Activated CD8-positive, alpha-beta memory T cell treated with anti-CD3 and anti-CD28 coated beads for 4 hours (primary cell): ENCODE data around the gene METTL25.

Experiments used
- DNase-seq, 2 donors: peaks; one replicate each; pipeline ENCODE4 v3.0.0-alpha.2; 2020; ENCODE audit warnings: low read depth in 2 of 2

The METTL25 gene

DNA sequence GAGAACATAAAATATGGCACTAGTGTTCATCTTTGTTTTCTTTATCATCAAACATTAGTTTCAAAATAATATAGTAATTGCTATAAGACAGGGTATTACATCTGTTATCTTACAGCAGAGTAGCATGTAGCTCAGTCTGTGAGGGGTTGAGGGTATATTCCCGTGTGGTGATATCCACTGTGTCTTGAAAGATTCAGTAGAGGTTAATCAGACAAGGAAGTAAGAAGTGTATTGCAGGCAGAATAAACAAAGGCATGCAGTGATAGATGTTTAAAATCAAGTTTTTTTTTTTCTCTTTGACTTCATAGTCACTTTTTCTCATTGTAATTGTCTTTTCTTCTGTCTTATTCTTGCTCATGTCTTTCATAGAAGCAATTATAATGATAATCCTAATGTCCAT is 48.3 kb downstream of the METTL25 start:
- DNase-seq = no peak

DNA sequence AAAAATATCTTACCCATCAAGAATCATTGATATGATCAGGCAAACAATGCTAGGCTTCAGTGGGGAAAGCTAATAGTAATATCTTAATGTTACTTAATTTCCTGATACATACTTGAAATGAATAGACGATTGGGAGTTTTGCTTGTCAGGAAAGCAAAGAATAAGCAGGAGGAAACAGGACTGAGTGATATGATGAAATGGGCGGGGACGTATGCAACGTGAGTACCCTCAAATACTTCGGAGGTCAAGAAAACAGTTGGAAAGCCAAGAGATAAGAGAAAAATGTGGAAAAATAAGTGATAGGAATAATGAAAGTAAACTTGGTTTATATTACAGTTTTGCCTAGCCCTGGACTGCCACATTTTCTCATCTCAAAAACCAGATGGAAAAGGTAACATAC is 49.2 kb downstream of the METTL25 start:
- no peak for DNase-seq

DNA sequence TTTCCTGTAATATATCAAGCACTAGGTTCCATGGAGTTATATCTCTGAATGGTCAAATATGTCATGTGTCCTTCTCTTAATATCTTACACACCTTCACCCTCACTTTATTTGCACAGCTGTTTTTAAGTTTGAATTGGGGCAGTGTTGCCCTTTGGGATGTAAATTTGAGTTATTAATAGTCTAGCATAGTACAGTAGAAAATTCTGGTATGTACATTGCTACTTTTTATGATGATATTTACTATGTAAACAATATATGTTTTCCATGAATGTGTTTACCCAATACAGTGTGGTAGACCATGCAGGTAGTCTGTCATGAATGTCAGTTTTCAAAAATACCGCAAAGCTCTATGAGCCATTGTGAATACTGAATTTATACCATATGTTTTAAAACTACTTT is 50.5 kb downstream of the METTL25 start:
- DNase-seq = no peak

DNA sequence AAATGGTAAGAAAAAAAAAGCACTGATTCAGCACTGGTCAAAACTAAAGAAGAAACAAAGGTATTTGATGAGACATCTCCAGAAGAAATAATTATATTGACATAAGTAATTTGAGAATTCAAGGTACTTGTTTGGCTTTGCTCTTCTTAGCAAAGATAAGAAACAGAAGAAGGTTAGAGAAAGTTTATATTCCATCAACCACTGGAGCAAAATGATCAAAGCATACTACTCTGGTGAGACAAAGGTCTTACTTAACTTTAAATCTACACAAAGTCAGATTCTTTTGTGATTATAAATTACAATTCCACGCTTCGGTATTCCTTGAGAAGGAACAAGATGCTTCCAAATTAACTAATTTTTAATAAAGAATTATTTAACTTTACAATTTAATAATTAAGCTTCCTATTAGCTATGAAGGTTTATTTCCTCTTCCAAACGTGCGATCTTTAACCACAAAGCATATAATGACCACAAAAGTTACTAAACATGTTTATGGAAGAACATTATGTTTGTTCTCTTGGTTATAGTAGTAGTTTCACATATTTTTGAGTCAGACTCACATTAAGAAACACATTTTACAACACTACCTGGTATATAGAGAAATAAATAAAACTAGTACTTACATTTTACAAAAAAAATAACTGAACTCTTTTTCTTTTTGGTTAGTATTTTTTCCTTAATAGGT is 53.4 kb downstream of the METTL25 start:
- no peak for DNase-seq

DNA sequence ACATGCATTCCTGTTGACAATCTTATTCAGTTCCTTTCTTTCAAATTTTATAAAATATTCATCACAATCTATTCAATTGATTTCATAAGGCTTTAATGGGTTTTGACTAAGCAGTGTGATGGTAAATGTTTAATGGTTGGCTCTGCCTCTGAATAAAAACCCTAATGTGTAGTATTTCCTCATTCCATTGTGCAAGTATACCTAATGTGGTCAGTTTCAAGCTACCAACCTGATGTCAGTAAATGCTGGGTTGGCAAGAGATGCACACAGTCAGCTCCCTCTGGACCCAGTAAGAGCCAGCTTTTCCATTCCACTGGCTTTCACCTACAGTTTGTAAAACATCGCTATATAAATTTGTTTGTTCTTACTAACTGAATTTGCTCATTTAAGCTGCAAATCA is 53.9 kb downstream of the METTL25 start:
- DNase-seq = no peak

DNA sequence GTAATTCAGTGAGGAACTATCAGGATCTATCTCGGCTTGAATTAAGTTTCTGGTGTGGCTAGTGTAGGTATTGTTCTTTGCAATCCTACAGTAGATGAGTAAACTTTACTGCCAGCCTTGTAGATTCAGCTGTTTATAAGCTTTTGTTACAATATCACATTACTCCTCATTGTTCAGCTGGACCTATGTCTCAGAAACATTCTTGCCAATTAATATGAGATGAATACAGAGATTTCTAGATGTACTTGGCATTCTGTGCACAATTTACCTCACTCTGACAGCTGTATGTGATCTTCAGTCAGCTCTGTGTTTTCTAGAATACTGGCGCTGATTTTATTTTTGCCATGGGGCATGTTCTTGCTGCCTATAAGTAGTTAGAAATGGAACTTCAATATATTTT is 55.7 kb downstream of the METTL25 start:
- DNase-seq = no peak

DNA sequence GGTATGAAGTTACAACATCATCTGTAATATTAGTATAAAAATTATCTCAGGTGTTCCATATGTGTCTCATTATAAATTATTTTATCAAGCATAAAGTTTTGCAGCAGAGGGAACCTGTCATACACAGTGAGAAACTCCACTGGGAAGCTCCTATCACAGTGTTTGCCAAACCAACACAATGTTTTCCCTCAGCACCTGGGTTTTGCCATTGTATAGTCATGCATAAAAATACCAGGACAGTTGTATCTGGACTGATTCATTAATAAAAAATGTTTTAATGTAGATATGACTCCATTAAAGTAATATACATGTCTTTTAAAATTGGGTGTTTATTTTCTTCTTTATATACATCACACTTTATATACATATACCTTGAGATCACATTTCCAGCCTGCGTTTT is 56.6 kb downstream of the METTL25 start:
- DNase-seq = no peak

DNA sequence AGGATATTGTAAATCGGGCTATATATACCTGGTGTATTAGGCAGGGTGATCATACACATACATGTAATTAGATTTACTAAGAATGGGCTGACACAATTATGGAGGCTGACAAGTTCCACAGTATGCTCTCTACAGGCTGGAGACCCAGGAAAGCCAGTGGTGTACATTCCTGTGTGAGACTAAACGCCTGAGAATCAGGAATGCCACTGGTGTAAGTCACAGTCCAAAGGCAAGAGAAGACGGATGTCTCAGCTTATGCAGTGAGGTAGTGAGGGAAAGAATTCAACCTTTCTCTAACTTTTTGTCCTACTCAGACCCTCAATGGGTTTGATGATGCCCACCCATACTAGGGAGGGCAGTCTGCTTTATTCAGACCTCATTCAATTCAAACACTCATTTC is 57.1 kb downstream of the METTL25 start:
- DNase-seq = no peak

DNA sequence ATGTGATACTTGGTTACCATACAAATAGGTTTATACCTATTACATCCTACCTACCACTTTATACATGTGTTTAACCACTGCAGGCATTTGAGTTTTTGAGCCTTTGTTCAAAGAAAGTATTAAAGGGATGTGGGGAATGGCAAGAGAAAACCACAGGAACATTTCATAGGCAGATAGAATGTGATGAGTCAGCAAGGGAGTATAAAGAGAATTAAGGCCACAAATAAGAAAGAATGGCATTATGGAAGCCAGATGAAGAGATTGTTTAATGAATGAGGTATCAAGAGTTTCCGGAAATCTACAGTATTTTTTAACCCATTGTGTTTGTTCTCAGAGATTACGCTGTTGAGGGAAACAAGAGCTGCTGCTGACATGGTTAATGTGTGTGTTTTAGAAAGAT is 66.9 kb downstream of the METTL25 start:
- DNase-seq = no peak

DNA sequence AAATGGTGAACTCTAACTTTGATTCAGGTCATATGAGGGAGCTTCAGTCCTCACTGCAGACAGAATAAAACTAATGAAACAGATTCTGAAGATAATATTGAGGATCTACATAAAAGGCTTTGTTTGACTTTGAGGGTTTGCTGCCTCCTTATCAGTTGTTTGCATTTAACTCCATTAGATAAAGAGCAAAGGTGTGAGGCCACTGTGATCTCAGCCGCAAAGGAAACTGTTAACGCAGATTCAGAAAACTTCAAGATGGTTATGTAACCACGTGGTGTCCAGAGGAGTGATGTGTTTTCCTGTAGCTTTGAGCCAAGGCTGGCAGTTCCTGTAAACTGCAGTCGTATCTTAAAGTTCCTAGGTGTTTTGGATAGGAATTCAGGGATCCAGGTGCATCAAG is 67.8 kb downstream of the METTL25 start:
- no peak for DNase-seq

DNA sequence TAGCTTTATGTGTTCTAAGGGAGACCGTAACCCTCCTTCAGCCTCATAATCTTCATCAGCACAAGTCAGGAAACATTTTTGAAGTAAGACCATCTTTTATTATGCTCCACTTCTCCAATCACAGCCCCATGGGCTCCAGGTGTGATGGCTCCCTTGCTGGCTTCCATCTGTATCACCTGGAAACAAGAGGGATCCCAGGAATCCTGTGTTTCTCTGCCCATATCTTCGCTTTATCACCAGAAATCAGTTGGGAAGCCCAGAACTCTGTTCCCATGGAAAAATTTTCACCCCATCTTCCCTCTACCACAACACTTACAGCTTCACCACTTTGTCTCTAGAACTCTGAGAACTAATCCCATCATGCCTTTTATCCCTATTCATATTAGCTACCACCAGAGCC is 68.3 kb downstream of the METTL25 start:
- no peak for DNase-seq

DNA sequence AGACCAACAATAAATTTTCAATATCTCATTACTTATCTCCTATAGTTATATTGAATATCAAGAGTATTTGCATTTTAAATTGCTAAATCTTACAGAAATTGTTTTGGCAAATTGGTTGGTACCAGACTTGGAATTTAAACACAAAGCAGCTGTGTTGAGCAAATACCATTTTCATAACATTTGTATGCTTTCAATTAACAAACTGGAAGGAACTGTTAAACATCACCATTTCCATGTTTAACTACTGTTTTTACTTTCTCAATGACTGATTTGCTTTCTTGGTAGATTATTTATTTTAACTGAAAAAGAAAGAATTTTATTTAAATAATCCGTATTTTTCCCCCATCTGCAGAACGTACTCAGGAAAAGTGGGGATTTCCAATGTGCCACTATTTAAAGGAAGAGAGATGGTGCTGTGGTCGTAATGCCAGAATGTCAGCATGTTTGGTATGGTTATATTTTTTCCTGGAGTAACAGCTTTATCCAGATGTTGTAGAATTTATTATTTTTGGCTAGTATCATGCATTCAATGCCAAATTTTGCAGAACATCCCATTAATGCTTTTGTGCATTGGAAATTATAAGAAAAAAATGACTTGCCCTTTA is 72.3 kb downstream of the METTL25 start:
- DNase-seq = no peak

DNA sequence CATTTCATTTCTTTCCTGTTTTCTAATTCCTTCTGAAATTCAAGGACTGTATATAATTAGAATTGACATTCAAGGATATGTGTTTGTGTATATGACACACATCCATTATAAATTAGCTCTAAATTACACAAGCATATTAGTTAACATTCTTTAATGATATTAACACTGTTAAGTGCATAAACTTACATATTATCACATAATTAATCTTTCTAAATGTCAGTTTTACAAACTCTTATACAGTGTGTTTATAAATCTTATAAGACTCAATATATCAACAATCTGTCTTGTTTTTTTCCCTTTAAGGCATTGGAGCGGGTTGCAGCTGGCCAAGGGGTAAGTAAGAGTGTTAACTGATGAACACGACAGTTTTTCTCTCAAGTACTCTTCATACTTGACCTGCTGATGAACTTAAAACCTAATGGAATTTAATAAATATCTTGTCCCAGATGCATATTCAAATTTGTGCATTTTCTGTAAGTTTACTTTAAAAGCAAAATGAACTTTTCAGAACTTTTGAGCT is 76.1 kb downstream of the METTL25 start:
- no peak for DNase-seq

DNA sequence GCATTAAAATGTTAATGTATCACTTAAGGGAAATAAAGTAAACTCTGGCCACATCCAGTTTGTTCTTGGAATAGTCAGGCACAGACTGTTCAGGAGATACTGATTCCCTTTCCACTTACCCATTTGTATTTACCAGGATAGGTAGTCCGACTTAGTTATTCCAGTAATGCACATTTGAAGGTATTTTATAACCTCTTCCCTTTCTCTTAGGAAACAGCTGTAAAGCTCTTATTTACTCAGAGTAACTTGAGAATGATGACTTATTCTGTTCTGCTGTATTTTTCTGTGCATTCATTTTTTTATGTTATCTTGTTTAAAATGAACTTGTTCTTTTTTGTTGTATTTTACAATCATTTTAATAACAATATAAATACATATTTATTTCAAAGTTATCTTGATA is 78.0 kb downstream of the METTL25 start:
- DNase-seq = no peak

DNA sequence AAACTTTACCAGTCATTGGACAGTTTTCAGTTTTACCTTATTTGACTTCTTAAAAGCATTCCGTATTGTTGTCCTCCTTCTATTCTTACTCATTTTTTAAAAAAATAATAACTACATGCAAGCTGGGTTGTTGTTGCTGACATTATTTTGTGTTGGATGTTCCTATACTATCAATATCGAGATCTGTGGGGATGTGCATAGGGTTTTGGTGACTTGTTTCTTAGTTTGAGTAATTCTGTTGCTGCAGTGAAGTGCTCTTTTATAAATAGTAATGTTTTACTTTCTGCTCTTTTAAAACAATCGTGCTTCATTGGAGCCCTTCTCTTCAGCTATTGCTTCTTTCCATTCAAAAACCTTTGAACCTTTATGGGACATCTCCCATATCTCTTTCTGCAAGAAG is 79.4 kb downstream of the METTL25 start:
- no peak for DNase-seq

DNA sequence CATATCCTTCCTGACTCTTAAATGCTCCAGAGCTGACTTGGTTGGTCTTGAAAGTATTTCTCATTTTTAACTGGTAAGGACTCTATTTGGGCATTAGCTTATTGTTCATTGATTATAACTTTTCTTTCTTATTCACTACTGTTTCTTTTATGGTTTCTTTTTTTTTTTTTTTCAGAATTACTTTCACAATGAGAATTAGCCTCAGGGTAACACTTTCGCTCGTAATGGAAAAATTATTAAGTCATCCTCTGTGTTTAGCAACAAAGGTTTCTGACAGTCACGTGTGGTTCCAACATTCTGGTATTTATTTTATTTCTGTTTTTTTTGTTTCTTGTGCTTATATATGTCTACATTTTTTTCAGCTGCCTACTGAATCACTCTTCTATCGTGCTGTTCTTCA is 80.0 kb downstream of the METTL25 start:
- DNase-seq = no peak

DNA sequence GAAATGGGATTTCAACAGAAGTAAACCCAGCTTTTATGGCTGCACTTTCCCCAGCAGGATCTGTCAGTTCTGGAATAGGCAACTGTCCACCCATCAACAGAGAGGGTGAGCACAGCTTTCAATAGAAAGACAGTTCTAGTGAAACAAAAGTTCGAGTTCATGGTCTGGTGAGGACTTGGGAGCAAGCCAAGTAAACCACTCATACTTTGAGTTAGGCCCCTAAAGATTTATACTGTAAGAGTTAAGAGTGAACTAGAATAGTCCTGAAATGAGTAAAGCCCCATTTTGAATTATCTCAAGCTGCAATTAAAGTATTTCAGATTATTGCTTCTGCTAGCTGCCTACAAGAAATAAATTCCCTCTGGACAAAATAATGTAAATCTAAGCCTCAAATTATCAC is 82.6 kb downstream of the METTL25 start:
- no peak for DNase-seq

DNA sequence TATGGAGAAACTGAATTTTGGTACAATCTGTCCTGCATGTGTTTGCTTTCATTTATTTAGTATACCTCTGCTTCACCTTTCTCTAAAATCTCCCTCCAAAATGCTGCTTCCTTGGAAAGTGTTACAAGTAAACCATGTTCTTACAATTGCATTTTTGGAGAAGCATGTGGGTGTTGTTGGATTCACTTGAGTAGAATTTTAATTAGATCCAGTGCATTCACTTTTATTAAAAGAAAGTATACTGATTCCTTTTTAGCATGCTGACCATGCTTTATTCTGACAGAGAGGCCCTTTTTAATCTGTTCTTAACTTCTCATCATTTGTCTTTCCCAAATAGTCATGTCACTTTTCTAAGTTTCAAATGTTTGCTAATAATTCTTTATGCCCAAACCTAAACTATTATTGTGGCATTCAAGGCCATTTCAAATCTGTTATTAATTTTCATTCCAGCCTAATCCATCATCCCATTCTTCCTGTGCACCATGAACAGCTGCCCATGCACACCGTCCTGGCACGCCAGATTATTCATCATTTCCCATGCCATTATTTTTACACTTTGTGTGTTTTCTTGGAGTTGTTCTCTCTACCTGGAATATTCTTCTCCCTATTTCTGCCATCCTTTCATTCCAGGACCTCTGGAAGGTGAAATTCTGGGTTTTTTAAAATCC is 90.7 kb downstream of the METTL25 start:
- no peak for DNase-seq

DNA sequence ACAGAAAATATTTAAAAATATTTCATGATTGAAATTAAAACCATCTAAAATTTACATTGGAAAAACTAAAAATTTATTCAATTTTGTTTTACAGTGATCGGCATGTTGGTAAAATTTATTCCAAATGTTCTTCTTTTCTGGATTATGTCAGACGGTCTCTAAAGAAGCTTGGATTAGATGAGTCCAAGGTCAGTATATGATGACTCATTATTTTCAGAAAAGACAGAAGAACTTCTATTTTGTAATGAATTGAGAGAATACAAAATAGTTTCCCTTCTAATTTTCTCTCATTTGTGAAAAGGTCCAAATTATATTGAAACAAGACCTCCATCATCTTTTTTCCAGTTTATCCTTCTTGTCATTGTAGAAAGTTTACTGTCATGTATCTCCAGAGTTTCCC is 98.3 kb downstream of the METTL25 start:
- DNase-seq = no peak

DNA sequence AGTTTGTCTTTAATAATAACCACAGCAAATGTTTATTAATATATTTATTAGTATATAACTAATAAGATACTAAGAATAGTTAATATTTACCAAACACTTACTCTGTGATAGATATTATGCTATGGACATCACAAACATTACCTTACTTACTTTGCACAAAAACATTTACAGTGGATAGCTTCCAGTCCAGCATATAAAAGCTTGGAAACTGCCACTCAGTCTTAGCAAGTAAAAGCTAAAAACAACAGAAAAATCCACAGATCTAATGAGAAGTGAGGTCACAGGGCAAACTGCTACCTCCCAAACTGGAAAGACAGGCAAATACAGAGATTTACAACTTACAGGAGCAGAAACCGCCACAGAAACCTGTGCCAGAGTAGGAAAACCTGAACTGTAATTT is 99.8 kb downstream of the METTL25 start:
- no peak for DNase-seq

DNA sequence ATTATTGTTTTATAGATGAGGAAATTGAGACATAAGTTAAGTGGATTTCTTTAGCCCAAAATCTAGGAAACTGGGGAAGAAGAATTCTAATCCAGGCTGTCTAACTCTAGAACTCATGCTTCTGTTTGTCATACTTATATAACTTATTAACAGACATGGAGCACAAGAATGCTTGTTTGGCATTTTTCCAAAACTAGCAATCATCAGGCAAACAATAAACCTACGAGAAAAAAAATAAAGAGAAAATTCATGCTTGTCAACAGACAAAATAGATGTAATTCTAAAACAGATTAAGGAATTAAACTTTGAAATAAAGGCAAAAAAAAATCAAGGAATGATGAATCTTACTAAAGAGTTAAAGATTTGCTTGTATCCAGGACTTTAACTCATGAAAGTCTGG is 103.1 kb downstream of the METTL25 start:
- DNase-seq = no peak

DNA sequence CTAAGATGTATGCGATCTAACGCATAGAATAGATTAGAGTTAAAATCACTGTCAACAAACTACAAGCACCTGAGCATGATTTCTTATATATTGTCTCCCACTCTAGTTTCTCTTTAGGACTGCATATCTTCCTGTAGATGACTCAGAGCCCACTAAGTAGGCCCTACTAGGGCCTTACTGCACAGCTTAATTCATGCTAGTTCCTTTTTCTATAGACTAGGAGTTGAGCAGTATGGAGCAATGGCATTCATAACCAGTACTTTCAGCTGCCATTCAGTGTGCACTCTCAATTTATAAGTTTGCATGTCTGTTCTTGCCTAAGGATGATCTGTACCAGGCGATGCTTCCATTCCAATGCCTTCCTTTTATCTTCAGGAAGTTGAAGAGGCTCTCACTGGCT is 103.5 kb downstream of the METTL25 start:
- no peak for DNase-seq

DNA sequence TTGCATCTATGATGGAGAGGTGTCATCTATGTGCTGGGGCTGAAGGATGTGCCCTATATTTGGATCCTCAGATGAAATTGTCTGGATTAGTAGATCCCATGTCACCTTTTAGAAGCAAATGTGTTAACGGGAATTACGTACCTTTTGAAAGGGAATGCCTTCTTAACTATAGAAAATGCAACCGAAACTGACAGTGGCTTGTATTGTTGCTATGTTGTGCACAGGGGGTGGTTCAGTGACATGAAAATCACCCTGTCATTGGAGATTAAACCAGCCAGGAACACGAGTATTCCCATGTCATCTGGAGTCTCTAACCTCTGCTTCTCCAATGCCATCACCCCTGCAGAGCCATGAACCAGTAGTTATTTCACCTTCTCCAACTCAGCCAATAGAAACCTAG is 110.2 kb downstream of the METTL25 start:
- no peak for DNase-seq
